Measurements from ENCODE around the gene ARL6IP5.
A peak's percentile ranks its signal among the peaks of the same experiment; 100 is the strongest.

ARL6IP5 gene

DNA sequence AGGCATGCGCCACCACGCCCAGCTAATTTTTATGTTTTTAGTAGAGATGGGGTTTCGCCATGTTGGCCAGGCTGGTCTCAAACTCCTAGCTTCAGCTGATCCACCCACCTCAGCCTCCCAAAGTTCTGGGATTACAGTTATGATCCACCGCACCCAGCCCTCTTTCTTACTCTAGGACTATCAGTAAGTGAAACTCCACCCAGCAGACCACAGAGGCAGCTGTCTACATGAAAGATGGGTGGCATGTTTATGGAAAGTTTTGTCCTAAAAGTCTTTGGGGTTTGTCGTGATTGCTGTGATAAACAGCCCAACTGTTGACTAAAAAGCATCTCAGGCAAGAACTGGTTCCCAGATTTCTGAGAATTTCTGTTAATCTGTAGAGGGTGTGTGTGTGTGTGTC is 10.9 kb downstream of the ARL6IP5 start:
- TF ChIP-seq POLR2A (IDR thresholded peaks at IDR 0.05; ENCODE audit: low read depth, low read length): no peak
- no peak for TF ChIP-seq POU2F2 (IDR thresholded peaks at IDR 0.05; ENCODE audit: low read depth, low read length)
- TF ChIP-seq TAF1 (IDR thresholded peaks at IDR 0.05; ENCODE audit: low read depth, low read length): no peak
- TF ChIP-seq PAX5 (IDR thresholded peaks at IDR 0.05; ENCODE audit: insufficient read depth, low read length, severe bottlenecking): no peak
- DNase-seq (ENCODE audit: insufficient read length, low spot score) (no peak), FAIRE-seq (peak; percentile 16)

DNA sequence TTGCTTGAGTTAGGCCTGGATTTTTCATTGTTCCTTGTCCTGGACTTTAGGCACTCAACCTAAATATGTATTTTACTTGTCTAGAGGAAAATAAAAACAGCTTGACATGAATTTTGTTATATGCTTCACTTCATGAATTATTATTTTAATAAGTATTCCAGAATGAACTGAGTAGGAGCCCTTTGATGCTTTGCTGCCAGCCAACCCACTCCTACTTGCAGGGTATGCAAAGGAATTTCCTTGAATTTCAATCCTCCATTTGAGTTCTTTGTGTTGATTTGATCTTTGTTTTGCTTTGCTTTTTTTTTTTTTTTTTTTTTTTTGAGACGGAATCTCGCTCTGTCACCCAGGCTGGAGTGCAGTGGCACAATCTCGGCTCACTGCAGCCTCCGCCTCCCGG is 11.6 kb downstream of the ARL6IP5 start:
- no peak for DNase-seq (ENCODE audit: insufficient read length, low spot score)
- TF ChIP-seq POLR2A (IDR thresholded peaks at IDR 0.05; ENCODE audit: low read depth, low read length) (no peak), PAX5 (IDR thresholded peaks at IDR 0.05; ENCODE audit: insufficient read depth, low read length, severe bottlenecking) (no peak), POLR2AphosphoS5 (IDR thresholded peaks at IDR 0.05; ENCODE audit: low read depth, low read length) (no peak), TAF1 (IDR thresholded peaks at IDR 0.05; ENCODE audit: low read depth, low read length) (no peak), POU2F2 (IDR thresholded peaks at IDR 0.05; ENCODE audit: low read depth, low read length) (no peak), SPI1 (IDR thresholded peaks at IDR 0.05; ENCODE audit: low read depth, low read length) (no peak)
- no peak for FAIRE-seq

DNA sequence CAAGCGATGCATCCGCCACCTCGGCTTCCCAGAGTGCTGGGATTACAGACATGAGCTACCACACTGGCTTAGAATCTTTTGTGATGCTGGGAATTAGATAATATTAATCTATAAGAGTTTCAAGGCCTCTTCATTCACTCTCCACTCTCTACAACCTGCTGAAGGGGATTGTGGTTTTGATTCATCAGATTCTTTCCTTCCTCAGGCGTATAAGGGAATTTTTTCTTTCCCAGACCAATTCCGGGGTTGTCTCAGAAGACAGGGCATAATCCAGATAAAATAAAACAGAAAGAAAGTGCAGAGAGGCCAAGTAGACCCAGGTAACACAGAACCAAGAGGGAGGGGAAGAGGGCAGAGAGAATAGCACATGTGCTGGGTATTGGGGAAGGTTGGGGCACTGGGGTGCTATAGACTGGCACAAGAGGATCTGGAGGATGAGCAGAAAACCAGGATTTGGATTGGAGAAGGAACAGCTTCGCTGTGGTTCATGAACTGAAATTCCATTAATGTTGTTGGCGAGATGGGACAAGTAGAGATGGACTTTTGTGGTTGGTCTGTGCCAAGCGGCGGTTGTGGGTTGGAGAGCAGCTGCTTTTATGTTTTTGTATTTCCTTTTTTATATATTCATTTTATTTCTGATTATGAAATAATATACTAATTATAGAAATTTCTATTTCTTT is 12.8 kb downstream of the ARL6IP5 start:
- no peak for TF ChIP-seq TAF1 (IDR thresholded peaks at IDR 0.05; ENCODE audit: low read depth, low read length)
- TF ChIP-seq SPI1 (IDR thresholded peaks at IDR 0.05; ENCODE audit: low read depth, low read length): no peak
- TF ChIP-seq POU2F2 (IDR thresholded peaks at IDR 0.05; ENCODE audit: low read depth, low read length): no peak
- TF ChIP-seq POLR2AphosphoS5 (IDR thresholded peaks at IDR 0.05; ENCODE audit: low read depth, low read length): no peak
- TF ChIP-seq POLR2A (IDR thresholded peaks at IDR 0.05; ENCODE audit: low read depth, low read length): no peak
- no peak for TF ChIP-seq PAX5 (IDR thresholded peaks at IDR 0.05; ENCODE audit: insufficient read depth, low read length, severe bottlenecking)
- DNase-seq (ENCODE audit: insufficient read length, low spot score) (no peak), FAIRE-seq (no peak)

- no peak for TF ChIP-seq POLR2A (IDR thresholded peaks at IDR 0.05; ENCODE audit: low read depth, low read length)
- no peak for TF ChIP-seq TAF1 (IDR thresholded peaks at IDR 0.05; ENCODE audit: low read depth, low read length)
- TF ChIP-seq POLR2AphosphoS5 (IDR thresholded peaks at IDR 0.05; ENCODE audit: low read depth, low read length): no peak
- TF ChIP-seq SPI1 (IDR thresholded peaks at IDR 0.05; ENCODE audit: low read depth, low read length): no peak
- no peak for TF ChIP-seq PAX5 (IDR thresholded peaks at IDR 0.05; ENCODE audit: insufficient read depth, low read length, severe bottlenecking)
- TF ChIP-seq POU2F2 (IDR thresholded peaks at IDR 0.05; ENCODE audit: low read depth, low read length): no peak
- DNase-seq (ENCODE audit: insufficient read length, low spot score) (no peak), FAIRE-seq (no peak)
Measured at GRCh38 chr3:69099576-69099975, 14.8 kb downstream of the ARL6IP5 start.

DNA sequence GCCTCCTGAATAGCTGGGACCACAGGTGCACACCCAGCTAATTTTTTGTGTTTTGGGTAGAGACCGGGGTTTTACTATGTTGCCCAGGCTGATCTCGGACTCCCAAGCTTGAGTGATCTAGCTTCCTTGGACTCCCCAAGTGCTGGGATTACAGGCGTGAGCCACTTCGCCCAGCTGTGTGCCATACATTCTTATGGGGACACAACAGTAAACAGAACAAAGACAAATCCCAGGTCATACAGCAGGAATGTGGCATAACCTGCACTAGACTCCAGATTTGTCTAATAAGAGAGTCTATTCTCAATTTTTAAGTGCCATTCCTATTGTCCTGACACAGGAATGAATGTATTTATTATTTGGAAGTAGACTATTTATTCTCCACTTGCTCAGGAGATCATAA is 17.6 kb downstream of the ARL6IP5 start:
- TF ChIP-seq POLR2AphosphoS5 (IDR thresholded peaks at IDR 0.05; ENCODE audit: low read depth, low read length) (no peak), TAF1 (IDR thresholded peaks at IDR 0.05; ENCODE audit: low read depth, low read length) (no peak), SPI1 (IDR thresholded peaks at IDR 0.05; ENCODE audit: low read depth, low read length) (no peak), PAX5 (IDR thresholded peaks at IDR 0.05; ENCODE audit: insufficient read depth, low read length, severe bottlenecking) (no peak)
- FAIRE-seq: no peak
- DNase-seq (ENCODE audit: insufficient read length, low spot score): no peak

- DNase-seq (ENCODE audit: insufficient read length, low spot score) (no peak), FAIRE-seq (no peak)
- TF ChIP-seq POLR2AphosphoS5 (IDR thresholded peaks at IDR 0.05; ENCODE audit: low read depth, low read length) (no peak), PAX5 (IDR thresholded peaks at IDR 0.05; ENCODE audit: insufficient read depth, low read length, severe bottlenecking) (no peak), SPI1 (IDR thresholded peaks at IDR 0.05; ENCODE audit: low read depth, low read length) (no peak), POLR2A (IDR thresholded peaks at IDR 0.05; ENCODE audit: low read depth, low read length) (no peak), TAF1 (IDR thresholded peaks at IDR 0.05; ENCODE audit: low read depth, low read length) (no peak), POU2F2 (IDR thresholded peaks at IDR 0.05; ENCODE audit: low read depth, low read length) (no peak)
Measured at GRCh38 chr3:69103123-69103522, 18.4 kb downstream of the ARL6IP5 start.

DNA sequence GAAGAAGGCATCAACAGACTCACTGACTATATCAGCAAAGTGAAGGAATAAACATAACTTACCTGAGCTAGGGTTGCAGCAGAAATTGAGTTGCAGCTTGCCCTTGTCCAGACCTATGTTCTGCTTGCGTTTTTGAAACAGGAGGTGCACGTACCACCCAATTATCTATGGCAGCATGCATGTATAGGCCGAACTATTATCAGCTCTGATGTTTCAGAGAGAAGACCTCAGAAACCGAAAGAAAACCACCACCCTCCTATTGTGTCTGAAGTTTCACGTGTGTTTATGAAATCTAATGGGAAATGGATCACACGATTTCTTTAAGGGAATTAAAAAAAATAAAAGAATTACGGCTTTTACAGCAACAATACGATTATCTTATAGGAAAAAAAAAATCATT is 19.8 kb downstream of the ARL6IP5 start:
- TF ChIP-seq POLR2A (IDR thresholded peaks at IDR 0.05; ENCODE audit: low read depth, low read length) (no peak), POLR2AphosphoS5 (IDR thresholded peaks at IDR 0.05; ENCODE audit: low read depth, low read length) (no peak), PAX5 (IDR thresholded peaks at IDR 0.05; ENCODE audit: insufficient read depth, low read length, severe bottlenecking) (no peak), POU2F2 (IDR thresholded peaks at IDR 0.05; ENCODE audit: low read depth, low read length) (no peak), TAF1 (IDR thresholded peaks at IDR 0.05; ENCODE audit: low read depth, low read length) (no peak)
- peak; percentile 26 for FAIRE-seq
- DNase-seq (ENCODE audit: insufficient read length, low spot score): no peak

- no peak for FAIRE-seq
- TF ChIP-seq POU2F2 (IDR thresholded peaks at IDR 0.05; ENCODE audit: low read depth, low read length) (no peak), POLR2A (IDR thresholded peaks at IDR 0.05; ENCODE audit: low read depth, low read length) (no peak), TAF1 (IDR thresholded peaks at IDR 0.05; ENCODE audit: low read depth, low read length) (no peak), SPI1 (IDR thresholded peaks at IDR 0.05; ENCODE audit: low read depth, low read length) (no peak), PAX5 (IDR thresholded peaks at IDR 0.05; ENCODE audit: insufficient read depth, low read length, severe bottlenecking) (no peak), POLR2AphosphoS5 (IDR thresholded peaks at IDR 0.05; ENCODE audit: low read depth, low read length) (no peak)
- no peak for DNase-seq (ENCODE audit: insufficient read length, low spot score)
Measured at GRCh38 chr3:69105320-69105719, 20.6 kb downstream of the ARL6IP5 start.

DNA sequence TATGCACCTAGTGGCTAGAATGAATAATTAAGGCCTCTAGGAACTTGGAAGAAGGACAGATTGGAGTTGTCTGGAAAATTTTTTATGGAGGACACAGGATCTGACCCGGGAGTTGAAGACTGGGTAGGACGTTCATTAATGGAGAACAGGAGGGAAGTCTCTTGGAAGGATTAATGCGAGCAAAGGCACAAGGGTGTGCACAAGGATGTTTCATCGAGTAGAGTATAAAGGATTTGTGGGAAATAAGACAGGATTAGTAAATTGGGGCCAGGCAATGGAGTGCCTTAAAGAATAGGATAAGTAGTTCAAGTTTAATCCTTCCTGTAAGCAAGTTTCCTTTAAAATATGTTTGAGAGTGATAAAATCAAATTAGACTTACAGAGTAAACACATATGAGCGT is 23.1 kb downstream of the ARL6IP5 start:
- FAIRE-seq (no peak), DNase-seq (ENCODE audit: insufficient read length, low spot score) (no peak)
- TF ChIP-seq PAX5 (IDR thresholded peaks at IDR 0.05; ENCODE audit: insufficient read depth, low read length, severe bottlenecking) (no peak), SPI1 (IDR thresholded peaks at IDR 0.05; ENCODE audit: low read depth, low read length) (no peak), POLR2AphosphoS5 (IDR thresholded peaks at IDR 0.05; ENCODE audit: low read depth, low read length) (no peak), TAF1 (IDR thresholded peaks at IDR 0.05; ENCODE audit: low read depth, low read length) (no peak), POU2F2 (IDR thresholded peaks at IDR 0.05; ENCODE audit: low read depth, low read length) (no peak), POLR2A (IDR thresholded peaks at IDR 0.05; ENCODE audit: low read depth, low read length) (no peak)

DNA sequence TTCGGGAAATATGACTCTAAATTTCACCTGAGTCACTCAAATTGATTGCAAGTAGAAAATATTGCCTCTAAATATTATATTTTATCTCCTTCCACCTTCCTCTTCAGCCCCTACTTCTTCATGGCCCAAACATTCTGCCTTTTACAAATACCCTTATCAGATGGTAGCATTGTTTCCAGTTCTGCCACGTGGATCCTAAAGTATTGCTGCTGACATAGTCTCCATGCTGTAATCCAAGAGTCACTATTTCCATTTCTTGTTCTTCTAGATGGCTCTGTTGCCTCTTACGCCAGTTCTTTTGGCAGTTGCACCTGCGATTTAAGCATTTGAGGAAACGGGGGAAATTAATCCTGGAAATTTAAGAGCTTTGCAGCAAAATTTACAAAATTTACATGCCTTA is 24.1 kb downstream of the ARL6IP5 start:
- DNase-seq (ENCODE audit: insufficient read length, low spot score) (no peak), FAIRE-seq (no peak)
- TF ChIP-seq SPI1 (IDR thresholded peaks at IDR 0.05; ENCODE audit: low read depth, low read length): no peak
- TF ChIP-seq POLR2A (IDR thresholded peaks at IDR 0.05; ENCODE audit: low read depth, low read length): no peak
- TF ChIP-seq PAX5 (IDR thresholded peaks at IDR 0.05; ENCODE audit: insufficient read depth, low read length, severe bottlenecking): no peak
- TF ChIP-seq POLR2AphosphoS5 (IDR thresholded peaks at IDR 0.05; ENCODE audit: low read depth, low read length): no peak
- no peak for TF ChIP-seq POU2F2 (IDR thresholded peaks at IDR 0.05; ENCODE audit: low read depth, low read length)
- TF ChIP-seq TAF1 (IDR thresholded peaks at IDR 0.05; ENCODE audit: low read depth, low read length): no peak

Measured in GM12891 (cell line).